OCI-LY7 (cell line): Measurements from ENCODE around the gene TMEM151B. TPM values are rescaled to one million over a fixed set of nuclear protein-coding genes. Genes with fewer than 3 reads are reported as not detected.

ENCODE experiments used
- BruUV-seq: library from RNA; stranded (reverse); fragments of 400-500 nt; replicated peaks from 2 replicates; lab custom pipeline; 2021; lab: Mats Ljungman, UMichigan
- CTCF ChIA-PET: fragments of 300-600 bp; sonication (Branson Sonifier 250); formaldehyde crosslinking; loops from one replicate; lab custom pipeline; 2022; ENCODE audit warnings: antibody characterized with exemption; ENCODE audit not compliant: unreplicated experiment; lab: Charles Lee
- POLR2A ChIA-PET: fragments of 300-600 bp; sonication (Branson Sonifier 250); formaldehyde crosslinking; loops from one replicate; lab custom pipeline; 2022; ENCODE audit warnings: antibody characterized with exemption; lab: Charles Lee
- DNase-seq: peaks from one replicate; pipeline ENCODE4 v3.0.0-alpha.2; 2015; ENCODE audit warnings: low spot score
- H2AFZ ChIP-seq: fragments of 200-600 bp; sonication (generic), shearing (Covaris generic); 2 replicates; pipeline ENCODE4 v1.6.1; 2014; ENCODE audit warnings: mild to moderate bottlenecking, antibody characterized with exemption, low read length, moderate library complexity
- H3K27ac ChIP-seq: fragments of 200-600 bp; sonication (generic); 2 replicates; pipeline ENCODE4 v1.5.1; 2014; ENCODE audit warnings: mixed run types, low read depth, mild to moderate bottlenecking, moderate library complexity, low read length, inconsistent platforms; ENCODE audit not compliant: poor library complexity, severe bottlenecking
- H3K36me3 ChIP-seq: fragments of 200-600 bp; sonication (generic); 2 replicates; pipeline ENCODE4 v1.6.1; 2014; ENCODE audit warnings: mild to moderate bottlenecking, antibody characterized with exemption, low read length, moderate library complexity, mixed read lengths; ENCODE audit not compliant: insufficient read depth
- H3K4me1 ChIP-seq: fragments of 200-600 bp; sonication (generic); 2 replicates; pipeline ENCODE4 v1.5.1; 2014; ENCODE audit warnings: mild to moderate bottlenecking, low read length; ENCODE audit not compliant: insufficient read depth, poor library complexity, severe bottlenecking
- H3K4me2 ChIP-seq: fragments of 200-600 bp; sonication (generic); 2 replicates; pipeline ENCODE4 v1.6.1; 2014; ENCODE audit warnings: mild to moderate bottlenecking, low read length
- H3K4me3 ChIP-seq: fragments of 200-600 bp; sonication (generic); 2 replicates; pipeline ENCODE4 v1.5.1; 2014; ENCODE audit warnings: mild to moderate bottlenecking, low read depth, low read length; ENCODE audit not compliant: poor library complexity, severe bottlenecking
- H3K79me2 ChIP-seq: fragments of 200-600 bp; sonication (generic); 2 replicates; pipeline ENCODE4 v1.6.1; 2016; ENCODE audit warnings: low read depth, mild to moderate bottlenecking, low read length, moderate library complexity, mixed read lengths; ENCODE audit not compliant: insufficient read depth
- H3K9me2 ChIP-seq: fragments of 200-600 bp; sonication (generic); 2 replicates; pipeline ENCODE4 v1.6.1; 2016; ENCODE audit warnings: mild to moderate bottlenecking, low read length, mixed read lengths; ENCODE audit not compliant: insufficient read depth
- H3K9me3 ChIP-seq: fragments of 200-600 bp; sonication (generic); 2 replicates; pipeline ENCODE4 v1.6.1; 2014; ENCODE audit warnings: mild to moderate bottlenecking, mixed run types, low read length, mixed read lengths
- H4K20me1 ChIP-seq: fragments of 200-600 bp; sonication (generic); 2 replicates; pipeline ENCODE4 v1.6.1; 2014; ENCODE audit warnings: mild to moderate bottlenecking, antibody characterized with exemption, low read length, moderate library complexity, mixed read lengths; ENCODE audit not compliant: insufficient read depth
- EZH2phosphoT487 ChIP-seq: fragments of 200-600 bp; sonication (generic); IDR thresholded peaks from 2 replicates; pipeline ENCODE4 v1.6.1; 2018; ENCODE audit warnings: low read depth, borderline replicate concordance, mild to moderate bottlenecking, mixed run types, antibody characterized with exemption, low read length, moderate library complexity, mixed read lengths
- intact Hi-C: fragments of 100-400 bp; cut with micrococcal nuclease; formaldehyde crosslinking; loops from one replicate; pipeline ENCODE4 v1.10.0; 2022; ENCODE audit not compliant: unreplicated experiment
- total RNA-seq, 2 experiments: library from RNA; depleted of rRNA in 1 of 2; stranded (reverse); fragments of >200 nt in 1 of 2; shearing (Covaris generic) in 1 of 2; gene quantifications; 2 replicates each; pipeline ENCODE4 v1.2.3, GENCODE V29; 2014 to 2022
- TF ChIP-seq, protein P1 (sequence below): fragments of 200-600 bp; sonication (generic); conservative IDR thresholded peaks from 2 replicates; pipeline ENCODE4 v1.5.1; 2014; ENCODE audit warnings: mild to moderate bottlenecking, antibody characterized with exemption, low read length, moderate library complexity, mixed read lengths

TMEM151B gene
- total RNA-seq, 2 experiments from 2014 or later: 0.15 TPM; not detected in 1

DNA sequence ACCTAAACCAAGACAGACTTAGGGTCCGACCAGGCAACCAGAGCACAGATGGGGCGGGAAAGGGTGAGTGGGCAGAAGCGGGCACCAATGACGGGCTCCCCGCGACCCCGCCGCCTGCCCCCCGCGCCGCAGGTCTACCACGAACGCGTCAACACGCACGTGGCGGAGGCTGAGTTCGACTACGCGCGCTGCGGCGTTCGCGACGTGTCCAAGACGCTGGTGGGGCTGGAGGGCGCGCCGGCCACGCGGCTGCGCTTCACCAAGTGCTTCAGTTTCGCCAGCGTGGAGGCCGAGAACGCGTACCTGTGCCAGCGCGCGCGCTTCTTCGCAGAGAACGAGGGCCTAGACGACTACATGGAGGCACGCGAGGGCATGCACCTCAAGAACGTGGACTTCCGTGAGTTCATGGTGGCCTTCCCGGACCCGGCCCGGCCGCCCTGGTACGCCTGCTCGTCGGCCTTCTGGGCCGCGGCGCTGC is 5.1 kb downstream of the TMEM151B start:
- ChIA-PET CTCF (no interaction called here), POLR2A (no interaction called here)
- Histone ChIP-seq H2AFZ (no peak overlapping the region), H3K27ac (no peak overlapping the region), H4K20me1 (no peaks in the 10 kb centered on the region), H3K4me2 (no peak overlapping the region), H3K4me3 (no peak overlapping the region), H3K79me2 (no peaks in the 10 kb centered on the region), H3K9me3 (no peaks in the 10 kb centered on the region), H3K4me1 (no peaks in the 10 kb centered on the region), H3K9me2 (no peaks in the 10 kb centered on the region), H3K36me3 (no peaks in the 10 kb centered on the region)
- intact Hi-C loops: no loop called here
- no TSS peak for BruUV-seq
- TF ChIP-seq, protein P1, sequence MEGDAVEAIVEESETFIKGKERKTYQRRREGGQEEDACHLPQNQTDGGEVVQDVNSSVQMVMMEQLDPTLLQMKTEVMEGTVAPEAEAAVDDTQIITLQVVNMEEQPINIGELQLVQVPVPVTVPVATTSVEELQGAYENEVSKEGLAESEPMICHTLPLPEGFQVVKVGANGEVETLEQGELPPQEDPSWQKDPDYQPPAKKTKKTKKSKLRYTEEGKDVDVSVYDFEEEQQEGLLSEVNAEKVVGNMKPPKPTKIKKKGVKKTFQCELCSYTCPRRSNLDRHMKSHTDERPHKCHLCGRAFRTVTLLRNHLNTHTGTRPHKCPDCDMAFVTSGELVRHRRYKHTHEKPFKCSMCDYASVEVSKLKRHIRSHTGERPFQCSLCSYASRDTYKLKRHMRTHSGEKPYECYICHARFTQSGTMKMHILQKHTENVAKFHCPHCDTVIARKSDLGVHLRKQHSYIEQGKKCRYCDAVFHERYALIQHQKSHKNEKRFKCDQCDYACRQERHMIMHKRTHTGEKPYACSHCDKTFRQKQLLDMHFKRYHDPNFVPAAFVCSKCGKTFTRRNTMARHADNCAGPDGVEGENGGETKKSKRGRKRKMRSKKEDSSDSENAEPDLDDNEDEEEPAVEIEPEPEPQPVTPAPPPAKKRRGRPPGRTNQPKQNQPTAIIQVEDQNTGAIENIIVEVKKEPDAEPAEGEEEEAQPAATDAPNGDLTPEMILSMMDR: no peak
- TF ChIP-seq EZH2phosphoT487: no peak
- DNase-seq: no peak

DNA sequence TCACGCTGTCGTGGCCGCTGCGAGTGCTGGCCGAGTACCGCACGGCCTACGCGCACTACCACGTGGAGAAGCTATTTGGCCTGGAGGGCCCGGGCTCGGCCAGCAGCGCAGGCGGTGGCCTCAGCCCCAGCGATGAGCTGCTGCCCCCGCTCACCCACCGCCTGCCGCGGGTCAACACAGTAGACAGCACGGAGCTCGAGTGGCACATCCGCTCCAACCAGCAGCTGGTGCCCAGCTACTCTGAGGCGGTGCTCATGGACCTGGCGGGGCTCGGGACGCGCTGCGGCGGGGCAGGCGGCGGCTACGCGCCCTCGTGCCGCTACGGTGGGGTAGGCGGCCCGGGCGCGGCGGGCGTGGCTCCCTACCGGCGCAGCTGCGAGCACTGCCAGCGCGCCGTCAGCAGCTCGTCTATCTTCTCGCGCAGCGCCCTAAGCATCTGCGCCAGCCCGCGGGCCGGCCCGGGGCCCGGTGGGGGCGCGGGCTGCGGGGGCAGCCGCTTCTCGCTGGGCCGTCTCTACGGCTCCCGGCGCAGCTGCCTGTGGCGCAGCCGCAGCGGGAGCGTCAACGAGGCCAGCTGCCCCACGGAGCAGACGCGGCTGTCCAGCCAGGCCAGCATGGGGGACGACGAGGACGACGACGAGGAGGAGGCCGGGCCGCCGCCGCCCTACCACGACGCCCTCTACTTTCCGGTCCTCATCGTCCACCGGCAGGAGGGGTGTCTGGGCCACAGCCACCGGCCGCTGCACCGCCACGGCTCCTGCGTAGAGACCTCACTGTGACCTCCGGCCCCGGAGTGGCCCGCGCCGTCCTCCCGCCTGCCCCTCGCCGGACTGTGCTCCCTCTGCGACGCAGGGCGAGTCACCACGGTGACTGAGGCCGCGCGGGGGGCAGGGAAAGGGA is 5.7 kb downstream of the TMEM151B start:
- Histone ChIP-seq H2AFZ (no peak overlapping the region), H3K9me3 (no peaks in the 10 kb centered on the region), H3K79me2 (no peaks in the 10 kb centered on the region), H3K36me3 (no peaks in the 10 kb centered on the region), H3K4me3 (no peak overlapping the region), H3K27ac (no peak overlapping the region), H3K4me2 (no peak overlapping the region), H4K20me1 (no peaks in the 10 kb centered on the region), H3K9me2 (no peaks in the 10 kb centered on the region), H3K4me1 (no peaks in the 10 kb centered on the region)
- intact Hi-C loops: no loop called here
- BruUV-seq: no TSS peak
- TF ChIP-seq, protein P1: no peak
- CTCF ChIA-PET: no interaction called here
- DNase-seq: no peak
- POLR2A ChIA-PET: no interaction called here
